HUES6 (cell line): ENCODE data around the gene PARP9.

Experiments
- H3K27ac ChIP-seq: 2 replicates; pipeline ENCODE4 v1.7.0; 2013; ENCODE audit warnings: low read depth, mild to moderate bottlenecking, low read length, inconsistent platforms
- H3K27me3 ChIP-seq: 2 replicates; pipeline ENCODE4 v1.6.1; 2013; ENCODE audit warnings: low read length; ENCODE audit not compliant: control insufficient read depth, insufficient read depth
- H3K36me3 ChIP-seq: 2 replicates; pipeline ENCODE4 v1.6.1; 2013; ENCODE audit warnings: low read length; ENCODE audit not compliant: control insufficient read depth, insufficient read depth
- H3K4me1 ChIP-seq: 2 replicates; pipeline ENCODE4 v1.6.1; 2013; ENCODE audit warnings: low read length; ENCODE audit not compliant: control insufficient read depth, insufficient read depth
- H3K4me3 ChIP-seq: 2 replicates; pipeline ENCODE4 v1.5.1; 2013; ENCODE audit warnings: low read depth, low read length
- H3K9ac ChIP-seq: one replicate; pipeline ENCODE4 v1.6.1; 2013; ENCODE audit warnings: mild to moderate bottlenecking, low read length
- H3K9me3 ChIP-seq: 2 replicates; pipeline ENCODE4 v1.6.1; 2013; ENCODE audit warnings: low read depth, low read length; ENCODE audit not compliant: control insufficient read depth, insufficient read depth

The PARP9 gene

DNA sequence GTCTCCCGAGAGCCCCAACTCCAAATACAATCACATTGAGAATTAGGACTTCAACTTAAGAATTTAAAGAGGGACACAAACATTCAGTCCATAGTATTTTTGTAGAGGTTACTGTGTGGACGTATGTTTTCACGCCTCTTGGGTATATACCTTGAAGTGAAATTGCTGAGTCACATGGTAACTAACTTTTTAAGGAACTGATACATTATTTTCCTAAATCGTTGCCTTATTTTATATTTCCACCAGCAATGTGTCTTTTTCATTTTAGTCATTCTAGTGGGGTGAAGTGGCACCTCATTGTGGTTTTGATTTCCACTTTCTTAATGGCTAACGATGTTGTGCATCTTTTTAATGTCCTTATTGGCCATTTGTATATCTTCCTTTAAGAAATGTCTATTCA lies 25.2 kb upstream of the PARP9 start:
- H3K9me3 ChIP-seq: 0 out of 2 replicates have a peak, but pooled peaks cover 4% of the 10 kb centered on the region
- H3K27me3 ChIP-seq: no peaks in the 10 kb centered on the region
- no peak overlapping the region for H3K9ac ChIP-seq
- peaks cover 8% of the 10 kb centered on the region for H3K4me1 ChIP-seq
- no peak overlapping the region for H3K4me3 ChIP-seq
- H3K36me3 ChIP-seq: no peaks in the 10 kb centered on the region
- H3K27ac ChIP-seq: no peak overlapping the region

DNA sequence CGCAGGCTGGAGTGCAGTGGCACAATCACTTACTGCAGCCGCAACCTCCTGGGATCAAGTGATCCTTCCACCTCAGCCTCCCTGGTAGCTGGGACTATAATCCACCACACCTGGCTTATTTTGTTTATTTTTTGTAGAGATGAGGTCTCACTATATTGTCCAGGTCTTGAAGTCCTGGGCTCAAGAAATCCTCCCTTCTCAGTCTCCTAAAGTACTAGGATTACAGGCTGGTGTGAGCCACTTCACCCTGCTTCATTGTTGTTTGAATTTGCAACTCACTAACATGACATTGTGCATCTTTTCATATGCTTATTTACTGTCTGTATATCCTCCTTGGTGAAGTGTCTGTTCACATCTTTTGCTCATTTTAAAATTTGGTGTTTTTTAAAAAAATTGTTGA lies 23.5 kb upstream of the PARP9 start:
- Histone ChIP-seq H3K27me3 (no peaks in the 10 kb centered on the region), H3K36me3 (no peaks in the 10 kb centered on the region), H3K4me1 (peaks cover 8% of the 10 kb centered on the region), H3K9me3 (peaks cover 18% of the 10 kb centered on the region; the same call in 1 of the 2 replicates), H3K27ac (no peak overlapping the region), H3K4me3 (no peak overlapping the region), H3K9ac (no peak overlapping the region)

DNA sequence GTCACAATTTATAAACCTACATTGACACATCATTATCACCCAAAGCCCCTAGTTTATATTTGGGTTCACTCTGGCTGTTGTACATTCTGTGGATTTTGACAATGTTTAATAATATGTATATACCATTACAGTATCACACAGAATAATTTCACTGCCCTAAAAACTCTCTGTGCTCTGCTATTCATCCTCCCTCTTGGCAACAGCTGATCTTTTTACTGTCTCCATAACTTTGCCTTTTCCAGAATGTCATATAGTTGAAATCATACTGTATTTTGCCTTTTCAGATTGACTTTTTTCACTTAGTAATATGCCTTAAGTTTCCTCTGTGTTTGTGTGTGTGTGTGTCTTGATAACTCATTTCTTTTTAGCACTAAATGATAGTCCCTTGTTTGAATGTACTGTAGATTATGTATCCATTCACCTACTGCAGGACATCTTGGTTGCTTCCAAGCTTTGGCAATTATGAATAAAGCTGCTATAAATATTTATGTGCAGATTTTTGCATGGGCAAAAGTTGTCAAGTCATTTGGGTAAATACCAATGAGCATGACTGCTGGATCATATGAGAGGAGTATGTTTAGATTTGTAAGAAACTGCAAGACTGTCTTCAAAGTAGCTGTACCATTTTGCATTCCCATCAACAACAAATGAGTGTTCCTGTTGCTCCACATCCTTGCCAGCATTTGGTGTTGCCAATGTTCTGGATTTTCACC lies 22.8 kb upstream of the PARP9 start:
- no peak overlapping the region for H3K4me3 ChIP-seq
- H3K27ac ChIP-seq: no peak overlapping the region
- no peaks in the 10 kb centered on the region for H3K27me3 ChIP-seq
- H3K4me1 ChIP-seq: peaks cover 8% of the 10 kb centered on the region
- no peaks in the 10 kb centered on the region for H3K36me3 ChIP-seq
- H3K9ac ChIP-seq: no peak overlapping the region
- H3K9me3 ChIP-seq: peaks cover 24% of the 10 kb centered on the region

DNA sequence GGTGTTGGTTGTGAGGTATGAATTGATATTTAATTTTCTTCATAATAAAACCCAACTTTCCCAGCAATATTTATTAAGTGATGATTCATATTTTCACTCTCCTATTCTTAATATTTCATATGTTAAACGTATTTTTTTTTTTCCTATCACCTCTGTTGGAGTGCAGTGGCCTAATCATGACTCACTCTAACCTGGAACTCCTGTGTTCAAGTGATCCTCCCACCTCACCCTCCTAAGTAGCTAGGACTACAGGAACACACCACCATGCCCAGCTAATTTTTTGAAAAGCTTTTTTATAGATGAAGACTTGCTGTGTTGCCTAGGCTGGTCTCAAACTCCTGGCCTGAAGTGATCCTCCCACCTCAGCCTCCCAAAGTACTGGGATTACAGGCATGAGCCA lies 22.0 kb upstream of the PARP9 start:
- Histone ChIP-seq H3K36me3 (no peaks in the 10 kb centered on the region), H3K9ac (no peak overlapping the region), H3K9me3 (peaks cover 32% of the 10 kb centered on the region), H3K4me1 (peaks cover 8% of the 10 kb centered on the region), H3K27me3 (no peaks in the 10 kb centered on the region), H3K27ac (no peak overlapping the region), H3K4me3 (no peak overlapping the region)

DNA sequence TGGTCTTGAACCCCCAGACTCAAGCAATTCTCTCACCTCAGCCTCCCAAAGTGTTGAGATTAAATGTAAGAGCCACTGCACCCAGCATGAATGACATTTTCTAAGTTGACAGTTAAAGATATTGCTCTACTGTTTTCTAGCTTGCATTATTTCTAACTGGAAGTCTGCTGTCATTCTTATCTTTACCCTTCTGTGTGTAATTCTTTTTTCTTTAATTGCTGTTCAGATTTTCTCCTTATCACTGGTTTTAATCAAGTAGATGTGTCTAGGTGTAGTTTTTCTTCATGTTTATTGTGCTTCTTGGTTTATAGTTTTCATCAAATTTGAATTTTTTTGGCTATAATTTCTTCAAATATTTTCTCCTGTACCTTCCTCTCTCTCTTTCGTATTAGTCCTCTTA lies 18.3 kb upstream of the PARP9 start:
- no peak overlapping the region for H3K9ac ChIP-seq
- H3K36me3 ChIP-seq: no peaks in the 10 kb centered on the region
- no peak overlapping the region for H3K4me3 ChIP-seq
- H3K27me3 ChIP-seq: peaks cover 4% of the 10 kb centered on the region; the same call in 1 of the 2 replicates
- peaks cover 39% of the 10 kb centered on the region for H3K9me3 ChIP-seq
- no peak overlapping the region for H3K27ac ChIP-seq
- H3K4me1 ChIP-seq: no peaks in the 10 kb centered on the region

DNA sequence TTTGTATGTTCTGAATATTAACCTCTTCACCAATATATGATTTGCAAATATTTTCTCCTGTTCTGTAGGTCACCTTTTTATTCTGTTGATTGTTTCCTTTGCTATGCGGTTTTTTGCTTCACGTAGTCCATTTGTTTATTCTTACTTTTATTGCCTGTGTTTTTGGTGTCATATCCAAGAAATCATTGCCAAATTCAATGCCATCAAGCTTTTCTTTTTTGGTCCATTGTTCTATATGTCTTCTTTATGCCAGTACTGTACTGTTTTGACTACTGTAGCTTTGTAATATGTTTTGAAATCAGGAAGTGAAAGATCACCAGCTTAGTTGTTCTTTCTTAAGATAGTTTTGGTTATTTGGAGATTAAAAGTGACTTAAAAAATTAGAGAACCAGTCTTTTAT lies 17.5 kb upstream of the PARP9 start:
- Histone ChIP-seq H3K4me3 (no peak overlapping the region), H3K9me3 (peaks cover 39% of the 10 kb centered on the region), H3K4me1 (no peaks in the 10 kb centered on the region), H3K9ac (no peak overlapping the region), H3K27me3 (peaks cover 9% of the 10 kb centered on the region; the same call in 1 of the 2 replicates), H3K27ac (no peak overlapping the region), H3K36me3 (no peaks in the 10 kb centered on the region)

DNA sequence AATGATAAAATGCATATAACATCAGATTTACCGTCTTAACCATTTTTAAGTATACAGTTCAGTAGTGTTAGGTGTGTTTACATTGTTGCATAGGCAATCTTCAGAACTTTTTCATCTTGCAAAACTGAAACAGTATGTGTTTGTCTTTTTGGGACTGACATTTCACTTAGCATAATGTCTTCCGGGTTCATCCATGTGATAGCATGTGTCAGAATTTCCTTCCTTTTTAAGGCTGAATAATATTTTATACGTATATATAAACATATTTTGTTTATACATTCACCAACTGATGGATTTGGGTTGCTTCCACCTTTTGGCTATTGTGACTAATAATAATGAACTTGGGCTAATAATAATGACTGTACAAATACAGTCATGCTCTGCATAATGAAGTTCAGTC lies 16.4 kb upstream of the PARP9 start:
- Histone ChIP-seq H3K9ac (no peak overlapping the region), H3K4me3 (no peak overlapping the region), H3K36me3 (no peaks in the 10 kb centered on the region), H3K9me3 (peaks cover 39% of the 10 kb centered on the region), H3K27me3 (peaks cover 9% of the 10 kb centered on the region; the same call in 1 of the 2 replicates), H3K27ac (no peak overlapping the region), H3K4me1 (no peaks in the 10 kb centered on the region)

DNA sequence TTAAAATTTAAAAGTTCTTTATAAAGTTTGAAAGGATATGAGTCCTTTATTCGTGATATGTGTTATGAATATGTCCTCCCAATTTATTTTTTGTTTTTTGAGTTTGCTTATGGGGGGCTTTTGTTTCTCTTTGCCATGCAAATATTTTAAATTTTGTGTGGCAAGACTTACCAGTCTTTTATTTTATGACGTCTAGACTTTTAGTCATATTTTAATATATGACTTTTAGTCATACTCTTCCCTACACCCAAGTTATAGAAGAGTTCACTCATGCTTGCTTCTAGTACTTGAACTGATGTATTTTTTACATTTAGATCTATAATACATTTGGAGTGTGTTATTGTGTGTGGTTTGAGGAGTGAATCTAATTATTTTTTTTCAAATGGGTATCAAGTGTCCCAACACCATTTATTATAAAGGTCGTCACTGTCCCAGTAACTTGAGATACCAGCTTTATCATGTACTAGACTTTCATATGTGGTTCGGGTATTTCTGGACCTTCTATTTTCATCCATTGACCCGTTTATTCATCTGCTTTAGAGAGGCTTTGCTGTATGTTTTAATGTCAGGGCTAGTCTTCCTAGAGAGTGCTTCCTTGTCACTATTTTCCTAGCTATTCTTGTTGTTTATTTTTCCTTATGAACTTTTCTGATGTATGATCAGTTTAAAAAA lies 14.1 kb upstream of the PARP9 start:
- no peaks in the 10 kb centered on the region for H3K36me3 ChIP-seq
- peak overlapping the region; percentile 55; the same call in 1 of the 2 replicates for H3K4me3 ChIP-seq
- H3K27ac ChIP-seq: no peak overlapping the region
- peaks cover 5% of the 10 kb centered on the region for H3K4me1 ChIP-seq
- H3K27me3 ChIP-seq: peaks cover 9% of the 10 kb centered on the region; the same call in 1 of the 2 replicates
- peaks cover 25% of the 10 kb centered on the region for H3K9me3 ChIP-seq
- H3K9ac ChIP-seq: no peak overlapping the region

DNA sequence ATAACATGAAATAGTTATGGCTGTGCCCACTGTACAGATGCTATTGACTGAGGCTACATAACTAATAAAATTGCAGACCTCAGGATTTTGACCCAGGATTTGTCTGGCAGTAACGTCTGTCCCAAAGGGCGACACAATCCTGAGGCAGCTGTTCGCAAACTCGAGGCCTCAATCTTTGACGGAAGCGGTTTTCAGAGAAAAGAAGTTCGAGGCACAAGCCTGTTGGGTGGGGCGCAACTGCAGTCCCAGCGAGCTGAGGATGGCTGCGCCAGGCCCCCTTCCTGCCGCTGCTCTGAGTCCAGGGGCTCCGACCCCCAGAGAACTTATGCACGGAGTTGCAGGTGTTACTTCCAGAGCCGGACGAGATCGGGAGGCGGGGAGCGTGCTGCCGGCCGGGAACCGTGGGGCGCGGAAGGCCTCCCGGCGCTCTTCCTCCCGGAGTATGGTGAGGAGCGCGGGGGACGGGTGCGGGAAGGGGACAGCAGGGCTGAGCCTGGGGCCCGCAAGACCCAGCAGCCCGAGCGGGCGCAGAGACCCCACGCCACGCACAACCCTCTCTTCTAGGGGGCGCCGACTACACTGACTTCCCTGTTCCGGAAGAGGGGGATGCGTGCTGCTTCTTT lies 13.4 kb upstream of the PARP9 start, which contains the start of gene PARP15:
TSS of gene PARP15 (plus strand) at position 242 of the 623 bp plus-strand sequence. CDS start at position 260, 18 bp downstream.
- Histone ChIP-seq H3K4me3 (peak within 1 kb of the TSS; percentile 55), H3K9ac (no peak within 1 kb of the TSS), H3K9me3 (peaks cover 21% of the 10 kb centered on the region), H3K36me3 (no peaks in the 10 kb centered on the region), H3K27ac (no peak within 1 kb of the TSS), H3K4me1 (peaks cover 6% of the 10 kb centered on the region), H3K27me3 (peaks cover 9% of the 10 kb centered on the region; the same call in 1 of the 2 replicates)

DNA sequence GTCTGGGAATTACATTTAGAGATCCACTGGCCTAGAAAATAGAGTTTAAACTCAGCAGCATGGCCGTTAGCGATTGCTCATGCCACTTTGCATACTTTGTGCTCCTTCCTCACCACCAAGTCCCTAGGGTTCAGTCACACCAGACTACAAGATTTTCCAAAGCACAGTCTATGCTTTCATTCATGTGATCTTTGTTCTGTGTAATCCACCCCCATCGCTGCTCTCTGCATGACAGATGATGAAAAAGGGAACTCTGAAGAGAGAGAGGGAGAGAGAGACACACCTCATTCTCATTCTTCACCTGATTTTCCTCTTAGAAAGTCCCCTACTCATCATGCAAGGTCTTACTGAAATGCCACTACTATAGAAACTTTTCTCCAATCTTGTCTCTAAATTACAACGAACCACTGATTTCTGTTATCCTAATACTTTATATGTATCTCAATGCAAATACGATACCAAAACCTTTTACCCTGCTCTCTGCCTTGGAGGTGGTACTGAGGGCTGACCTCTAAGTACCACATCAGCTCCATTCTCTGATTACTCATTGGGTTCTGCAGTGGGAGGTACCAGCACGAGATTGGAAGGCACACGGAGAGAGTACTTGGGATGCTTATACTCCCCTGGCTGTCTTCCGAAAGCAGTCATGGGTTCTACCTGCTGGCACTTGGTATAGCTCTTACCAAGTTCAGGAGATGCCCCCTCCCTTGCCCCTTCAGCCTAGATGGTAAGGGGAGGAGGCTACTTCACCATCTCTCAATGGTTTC lies 12.3 kb upstream of the PARP9 start:
- Histone ChIP-seq H3K4me1 (peaks cover 6% of the 10 kb centered on the region), H3K27me3 (peaks cover 9% of the 10 kb centered on the region; the same call in 1 of the 2 replicates)

More for the DNA sequence above, 12.3 kb upstream of the PARP9 start:
- H3K36me3 ChIP-seq: no peaks in the 10 kb centered on the region
- H3K27ac ChIP-seq: no peak overlapping the region
- peaks cover 10% of the 10 kb centered on the region for H3K9me3 ChIP-seq
- no peak overlapping the region for H3K4me3 ChIP-seq
- H3K9ac ChIP-seq: no peak overlapping the region
